Measurements from ENCODE around the gene TBL2. TPM values are rescaled to one million over a fixed set of nuclear protein-coding genes. Genes with fewer than 3 reads are reported as not detected.

Gene TBL2
- total RNA-seq, 1 experiment from 2014 or later: 60.1 TPM

- ChIA-PET CTCF (no interaction called here), POLR2A (no interaction called here)
- in situ Hi-C loops (cut with HindIII; ENCODE audit: low pct_unique_long_range_greater_than_20kb, low sequenced_read_pairs): no loop called here
- TF ChIP-seq TCF7L2 (IDR thresholded peaks at IDR 0.05; ENCODE audit: low read depth, low read length) (no peak), REST (IDR thresholded peaks at IDR 0.05; ENCODE audit: insufficient read depth in 1 of 2, low read depth in 2 of 2, low read length in 1 of 2) (no peak), POLR2AphosphoS5 (IDR thresholded peaks at IDR 0.05; ENCODE audit: low read depth, low read length) (no peak), SIN3A (IDR thresholded peaks at IDR 0.05; ENCODE audit: borderline replicate concordance, insufficient read depth, low read depth, low read length) (no peak), CTCF (IDR thresholded peaks at IDR 0.05) (no peak)
- Histone ChIP-seq H3K27me3 (ENCODE audit: control insufficient read depth, insufficient read depth, low read length) (no peaks in the 10 kb centered on the region), H3K4me1 (ENCODE audit: control insufficient read depth, insufficient read depth, low read length) (no peaks in the 10 kb centered on the region), H3K36me3 (ENCODE audit: control insufficient read depth, insufficient read depth, low read length) (no peaks in the 10 kb centered on the region), H3K27ac (ENCODE audit: low read length) (no peak overlapping the region), H3K9me3 (ENCODE audit: control insufficient read depth, insufficient read depth, low read depth, low read length) (no peaks in the 10 kb centered on the region), H3K4me3 (ENCODE audit: low read depth in 2 of 2, low read length in 2 of 2) (no peak overlapping the region)
- intact Hi-C loops (cut with micrococcal nuclease; ENCODE audit: unreplicated experiment): no loop called here
- BruUV-seq (replicated peaks): no TSS peak
- no peak for ATAC-seq
- no peak for DNase-seq (ENCODE audit: low read depth, low spot score)
Measured at GRCh38 chr7:73596191-73597065, 18.0 kb upstream of the TBL2 start.

- DNase-seq (ENCODE audit: low read depth, low spot score) (no peak), ATAC-seq (no peak)
- Histone ChIP-seq H3K27ac (ENCODE audit: low read length) (no peak overlapping the region), H3K9me3 (ENCODE audit: control insufficient read depth, insufficient read depth, low read depth, low read length) (no peaks in the 10 kb centered on the region), H3K4me1 (ENCODE audit: control insufficient read depth, insufficient read depth, low read length) (no peaks in the 10 kb centered on the region), H3K36me3 (ENCODE audit: control insufficient read depth, insufficient read depth, low read length) (no peaks in the 10 kb centered on the region), H3K4me3 (ENCODE audit: low read depth in 2 of 2, low read length in 2 of 2) (no peak overlapping the region), H3K27me3 (ENCODE audit: control insufficient read depth, insufficient read depth, low read length) (no peaks in the 10 kb centered on the region)
- BruUV-seq (replicated peaks): no TSS peak
- intact Hi-C loops (cut with micrococcal nuclease; ENCODE audit: unreplicated experiment): no loop called here
- in situ Hi-C loops (cut with HindIII; ENCODE audit: low pct_unique_long_range_greater_than_20kb, low sequenced_read_pairs): no loop called here
- POLR2A ChIA-PET: interaction anchor here (0.7 kb wide), 1 partner anchor 51 kb away, joined by 4 read pairs; no protein-coding TSS in a partner anchor
- TF ChIP-seq POLR2AphosphoS5 (IDR thresholded peaks at IDR 0.05; ENCODE audit: low read depth, low read length) (no peak), CTCF (IDR thresholded peaks at IDR 0.05) (no peak), TCF7L2 (IDR thresholded peaks at IDR 0.05; ENCODE audit: low read depth, low read length) (no peak)
- CTCF ChIA-PET: interaction anchor here (0.6 kb wide), 2 partner anchors 11 to 21 kb away, joined by 3 to 10 read pairs; no protein-coding TSS in a partner anchor
Measured at GRCh38 chr7:73595358-73595757, 17.0 kb upstream of the TBL2 start.
